DND-41 (cell line): ENCODE measurements around the gene FARP1.

Experiments used
- ATAC-seq: fragments of 200-7000 bp; cut with Tn5 transposase; 3 replicates; pipeline ENCODE4 v1.9.1; 2021; ENCODE audit warnings: low read depth; ENCODE audit not compliant: insufficient read depth
- DNase-seq: peaks from one replicate; pipeline ENCODE4 v3.0.0-alpha.2; 2020
- H2AFZ ChIP-seq: 2 replicates; pipeline ENCODE4 v1.6.0; 2012; ENCODE audit warnings: low read depth, low read length
- H3K27ac ChIP-seq: 2 replicates; pipeline ENCODE4 v1.5.1; 2012; ENCODE audit warnings: low read length, inconsistent platforms
- H3K27me3 ChIP-seq: fragments of 200-600 bp; sonication (generic); 2 replicates; pipeline ENCODE4 v1.6.0; 2012; ENCODE audit warnings: low read length, mild to moderate bottlenecking, inconsistent platforms; ENCODE audit not compliant: insufficient read depth, poor library complexity
- H3K36me3 ChIP-seq: 2 replicates; pipeline ENCODE4 v1.5.1; 2012; ENCODE audit warnings: low read length, inconsistent platforms; ENCODE audit not compliant: insufficient read depth
- H3K4me1 ChIP-seq: 2 replicates; pipeline ENCODE4 v1.5.1; 2012; ENCODE audit warnings: mild to moderate bottlenecking, low read length; ENCODE audit not compliant: insufficient read depth
- H3K4me2 ChIP-seq: 2 replicates; pipeline ENCODE4 v1.6.0; 2012; ENCODE audit warnings: mild to moderate bottlenecking, moderate library complexity, low read length, inconsistent platforms; ENCODE audit not compliant: insufficient read depth
- H3K4me3 ChIP-seq, 2 experiments: fragments of 200-600 bp in 1 of 2; shearing (Covaris generic) in 1 of 2; 2 replicates each; pipeline ENCODE4 v1.5.1; 2012 to 2016; ENCODE audit warnings: inconsistent platforms in 2 of 2, low read length in 2 of 2, mild to moderate bottlenecking in 2 of 2, low read depth in 1 of 2, moderate library complexity in 1 of 2
- H3K79me2 ChIP-seq: 2 replicates; pipeline ENCODE4 v1.6.0; 2012; ENCODE audit warnings: low read length, inconsistent platforms; ENCODE audit not compliant: insufficient read depth
- H3K9ac ChIP-seq: 2 replicates; pipeline ENCODE4 v1.6.0; 2012; ENCODE audit warnings: low read depth, mild to moderate bottlenecking, inconsistent platforms, low read length, moderate library complexity
- H3K9me3 ChIP-seq: 2 replicates; pipeline ENCODE4 v1.5.1; 2012; ENCODE audit warnings: low read length, moderate library complexity, mild to moderate bottlenecking, inconsistent platforms; ENCODE audit not compliant: insufficient read depth, severe bottlenecking
- H4K20me1 ChIP-seq: 2 replicates; pipeline ENCODE4 v1.6.0; 2012; ENCODE audit warnings: low read length; ENCODE audit not compliant: insufficient read depth
- CTCF ChIP-seq: IDR thresholded peaks from 2 replicates; pipeline ENCODE4 v1.5.1; 2012; ENCODE audit warnings: borderline replicate concordance, low read length, moderate library complexity, mild to moderate bottlenecking; ENCODE audit not compliant: poor library complexity, severe bottlenecking; ENCODE audit errors: extremely low read depth
- EZH2 ChIP-seq: IDR thresholded peaks from 3 replicates; pipeline ENCODE4 v1.6.1; 2012; ENCODE audit warnings: borderline replicate concordance, low read depth, mild to moderate bottlenecking, moderate library complexity, low read length, inconsistent platforms; ENCODE audit not compliant: severe bottlenecking

FARP1 gene

GRCh38 chr13:98111168-98112098 lies 31.5 kb upstream of the FARP1 start:
- no peaks in the 10 kb centered on the region for H3K4me1 ChIP-seq
- H3K9ac ChIP-seq, result no peak overlapping the region
- H3K79me2 ChIP-seq, result no peaks in the 10 kb centered on the region
- H3K4me3 ChIP-seq, result no peak overlapping the region
- no peak for ATAC-seq
- DNase-seq, result no peak
- no peaks in the 10 kb centered on the region for H3K36me3 ChIP-seq
- TF ChIP-seq EZH2, result no peak
- TF ChIP-seq CTCF, result no peak
- no peaks in the 10 kb centered on the region for H4K20me1 ChIP-seq
- H3K27ac ChIP-seq, result no peak overlapping the region
- no peaks in the 10 kb centered on the region for H3K9me3 ChIP-seq
- no peak overlapping the region for H2AFZ ChIP-seq
- no peaks in the 10 kb centered on the region for H3K27me3 ChIP-seq
- H3K4me2 ChIP-seq, result no peak overlapping the region

- H3K27me3 ChIP-seq, result no peaks in the 10 kb centered on the region
- no peak overlapping the region for H3K4me3 ChIP-seq
Measured at GRCh38 chr13:98112456-98112855, 30.4 kb upstream of the FARP1 start.

GRCh38 chr13:98118865-98119264 lies 24.0 kb upstream of the FARP1 start:
- no peak for TF ChIP-seq EZH2
- TF ChIP-seq CTCF, result no peak
- no peaks in the 10 kb centered on the region for H3K4me1 ChIP-seq
- ATAC-seq, result no peak

More at GRCh38 chr13:98112456-98112855, 30.4 kb upstream of the FARP1 start:
- no peak for TF ChIP-seq EZH2
- no peak for TF ChIP-seq CTCF
- H3K36me3 ChIP-seq, result no peaks in the 10 kb centered on the region
- ATAC-seq (no peak), DNase-seq (no peak)
- no peak overlapping the region for H3K4me2 ChIP-seq
- H2AFZ ChIP-seq, result no peak overlapping the region
- no peaks in the 10 kb centered on the region for H3K9me3 ChIP-seq
- H3K9ac ChIP-seq, result no peak overlapping the region
- H3K27ac ChIP-seq, result no peak overlapping the region
- H4K20me1 ChIP-seq, result no peaks in the 10 kb centered on the region
- H3K4me1 ChIP-seq, result no peaks in the 10 kb centered on the region
- no peaks in the 10 kb centered on the region for H3K79me2 ChIP-seq

More at GRCh38 chr13:98118865-98119264, 24.0 kb upstream of the FARP1 start:
- DNase-seq, result no peak
- Histone ChIP-seq H3K9ac (no peak overlapping the region), H3K27me3 (no peaks in the 10 kb centered on the region), H3K4me3 (no peak overlapping the region), H3K9me3 (no peaks in the 10 kb centered on the region), H3K27ac (no peak overlapping the region), H3K79me2 (no peaks in the 10 kb centered on the region), H4K20me1 (no peaks in the 10 kb centered on the region), H3K4me2 (no peak overlapping the region), H2AFZ (no peak overlapping the region), H3K36me3 (no peaks in the 10 kb centered on the region)
